HCT116 (cell line): Measurements from ENCODE around the gene C19orf85. TPM values are rescaled to one million over a fixed set of nuclear protein-coding genes. Genes with fewer than 3 reads are reported as not detected.

ENCODE experiments used
- ATAC-seq: fragments of 200-7000 bp; cut with Tn5 transposase; 2 replicates; pipeline ENCODE4 v1.9.1; 2020; ENCODE audit warnings: mild to moderate bottlenecking, moderate library complexity
- BruUV-seq: library from RNA; stranded (reverse); fragments of 400-500 nt; replicated peaks from 2 replicates; lab custom pipeline; 2021; lab: Mats Ljungman, UMichigan
- CTCF ChIA-PET: fragments of 300-600 bp; sonication (Branson Sonifier 250); formaldehyde crosslinking; loops from one replicate; lab custom pipeline; 2021; ENCODE audit warnings: antibody characterized with exemption; lab: Charles Lee
- POLR2A ChIA-PET: fragments of 300-600, 350-600 bp; sonication (Branson Sonifier 250); formaldehyde crosslinking; loops from one replicate; lab custom pipeline; 2021; ENCODE audit warnings: antibody characterized with exemption; lab: Charles Lee
- RAD21 ChIA-PET, 2 experiments: fragments of 300-600 bp; sonication (Branson Sonifier 250); formaldehyde crosslinking; loops; one replicate each; lab custom pipeline; 2023; ENCODE audit warnings: low total read pairs in 2 of 2; ENCODE audit not compliant: uncharacterized antibody in 2 of 2, unreplicated experiment in 2 of 2, low non-redundant PET in 1 of 2; lab: Charles Lee
- DNase-seq: peaks from one replicate; pipeline ENCODE4 v3.0.0-alpha.2; 2010; ENCODE audit warnings: low read depth, low spot score
- H2AFZ ChIP-seq: fragments of 200-600 bp; shearing (Covaris generic), sonication (generic); 2 replicates; pipeline ENCODE4 v1.6.1; 2017; ENCODE audit warnings: low read depth, mixed run types, mixed read lengths, antibody characterized with exemption, low read length; ENCODE audit not compliant: poor library complexity, severe bottlenecking
- H3K27ac ChIP-seq: 2 replicates; pipeline ENCODE4 v1.5.1; 2012; ENCODE audit warnings: low read depth, low read length
- H3K27me3 ChIP-seq: fragments of 200-600 bp; sonication (generic); 2 replicates; pipeline ENCODE4 v1.6.1; 2016; ENCODE audit warnings: mixed run types, low read length, mixed read lengths; ENCODE audit not compliant: insufficient read depth
- H3K36me3 ChIP-seq, 2 experiments: fragments of 200-500 bp in 1 of 2; fragments of 200-600 bp in 1 of 2; sonication (Bioruptor generic) in 1 of 2; sonication (generic) in 1 of 2; 2 replicates each; pipeline versions ENCODE4 v1.5.1 to v1.6.1; 2014 to 2016; ENCODE audit warnings: low read length in 2 of 2, inconsistent platforms in 1 of 2, mixed read lengths in 1 of 2, mixed run types in 1 of 2; ENCODE audit not compliant: insufficient read depth in 2 of 2, control insufficient read depth in 1 of 2
- H3K4me1 ChIP-seq, 2 experiments: fragments of 200-600 bp in 1 of 2; sonication (generic) in 1 of 2; 2 replicates each; pipeline versions ENCODE4 v1.5.1 to v1.6.1; 2012 to 2017; ENCODE audit warnings: low read length in 2 of 2, inconsistent platforms in 1 of 2, mild to moderate bottlenecking in 1 of 2, mixed read lengths in 1 of 2, mixed run types in 1 of 2, moderate library complexity in 1 of 2; ENCODE audit not compliant: insufficient read depth in 2 of 2, control insufficient read depth in 1 of 2
- H3K4me2 ChIP-seq: fragments of 200-600 bp; sonication (generic); 2 replicates; pipeline ENCODE4 v1.6.1; 2017; ENCODE audit warnings: mixed run types, low read length, mixed read lengths
- H3K4me3 ChIP-seq, 2 experiments: fragments of 200-600 bp in 1 of 2; sonication (generic) in 1 of 2; replicated peaks in 1 of 2; 2 replicates each; pipeline ENCODE4 v1.5.1; 2011 to 2016; ENCODE audit warnings: low read length in 2 of 2, control low read depth in 1 of 2, low read depth in 1 of 2, mild to moderate bottlenecking in 1 of 2, mixed read lengths in 1 of 2, mixed run types in 1 of 2
- H3K79me2 ChIP-seq: fragments of 200-600 bp; sonication (generic); 2 replicates; pipeline ENCODE4 v1.6.1; 2017; ENCODE audit warnings: mild to moderate bottlenecking, mixed run types, low read length, moderate library complexity, mixed read lengths; ENCODE audit not compliant: insufficient read depth
- H3K9ac ChIP-seq: fragments of 200-600 bp; sonication (generic); 2 replicates; pipeline ENCODE4 v1.6.1; 2016; ENCODE audit warnings: low read length, mixed read lengths
- H3K9me2 ChIP-seq: fragments of 200-600 bp; sonication (generic), shearing (Covaris generic); 2 replicates; pipeline ENCODE4 v1.6.1; 2017; ENCODE audit warnings: mixed run types, mild to moderate bottlenecking, moderate library complexity; ENCODE audit not compliant: insufficient read depth
- H3K9me3 ChIP-seq, 2 experiments: fragments of 200-500 bp in 1 of 2; fragments of 200-600 bp in 1 of 2; sonication (Bioruptor generic) in 1 of 2; sonication (generic) in 1 of 2; 2 replicates each; pipeline ENCODE4 v1.6.1; 2014 to 2017; ENCODE audit warnings: low read length in 2 of 2, mixed read lengths in 2 of 2, inconsistent platforms in 1 of 2, low read depth in 1 of 2, mild to moderate bottlenecking in 1 of 2, mixed run types in 1 of 2, moderate library complexity in 1 of 2; ENCODE audit not compliant: control insufficient read depth in 1 of 2, insufficient read depth in 1 of 2
- H4K20me1 ChIP-seq: fragments of 200-600 bp; sonication (generic), shearing (Covaris generic); 2 replicates; pipeline ENCODE4 v1.6.1; 2017; ENCODE audit warnings: mixed run types, mild to moderate bottlenecking, moderate library complexity; ENCODE audit not compliant: insufficient read depth
- CEBPB ChIP-seq: IDR thresholded peaks from 2 replicates; pipeline ENCODE4 v1.6.1; 2012; ENCODE audit warnings: low read depth
- CTCF ChIP-seq, 3 experiments: fragments of 200-600 bp in 1 of 3; sonication (generic) in 1 of 3; IDR thresholded peaks in 2 of 3; conservative IDR thresholded peaks in 1 of 3; 2 replicates each; pipeline ENCODE4 v1.5.1; 2012 to 2017; ENCODE audit warnings: low read depth in 2 of 3, low read length in 2 of 3, antibody characterized with exemption in 1 of 3, borderline replicate concordance in 1 of 3, control low read depth in 1 of 3, mild to moderate bottlenecking in 1 of 3, mixed read lengths in 1 of 3, mixed run types in 1 of 3, moderate library complexity in 1 of 3; ENCODE audit not compliant: insufficient read depth in 1 of 3
- EGR1 ChIP-seq: IDR thresholded peaks from 2 replicates; pipeline ENCODE4 v1.6.1; 2012; ENCODE audit warnings: low read depth
- ELF1 ChIP-seq: IDR thresholded peaks from 2 replicates; pipeline ENCODE4 v1.6.1; 2012; ENCODE audit warnings: low read depth, borderline replicate concordance
- EZH2 ChIP-seq: fragments of 200-600 bp; sonication (generic); IDR thresholded peaks from 2 replicates; pipeline ENCODE4 v1.6.1; 2017; ENCODE audit warnings: antibody characterized with exemption, mixed run types
- FOSL1 ChIP-seq: IDR thresholded peaks from 2 replicates; pipeline ENCODE4 v1.6.1; 2012; ENCODE audit warnings: low read depth
- POLR2A ChIP-seq: IDR thresholded peaks from 2 replicates; pipeline ENCODE4 v1.7.0; 2011; ENCODE audit warnings: borderline replicate concordance; ENCODE audit not compliant: insufficient read depth, insufficient read length; ENCODE audit errors: extremely low read depth
- SP1 ChIP-seq: IDR thresholded peaks from 2 replicates; pipeline ENCODE4 v1.6.1; 2012; ENCODE audit warnings: low read depth
- ZBTB33 ChIP-seq: IDR thresholded peaks from 2 replicates; pipeline ENCODE4 v1.6.1; 2011; ENCODE audit warnings: mild to moderate bottlenecking, low read length, moderate library complexity; ENCODE audit not compliant: insufficient replicate concordance; ENCODE audit errors: extremely low read depth
- intact Hi-C: fragments of 100-400 bp; cut with micrococcal nuclease; formaldehyde crosslinking; loops from 2 replicates; pipeline ENCODE4 v1.10.0; 2022
- total RNA-seq: library from RNA; stranded (reverse); gene quantifications from one replicate; pipeline ENCODE4 v1.2.1, GENCODE V29; 2021; ENCODE audit not compliant: unreplicated experiment

The C19orf85 gene
- total RNA-seq, 1 experiment from 2014 or later: 0.34 TPM

- Histone ChIP-seq H3K9me3 (no peaks in the 10 kb centered on the region), H3K9me2 (no peaks in the 10 kb centered on the region), H3K36me3 (no peaks in the 10 kb centered on the region), H3K4me1 (peaks cover 0 to 8% of the 10 kb centered on the region in 2 experiments; a peak in 1 of 4 replicates), H4K20me1 (no peaks in the 10 kb centered on the region), H3K9ac (no peak overlapping the region), H2AFZ (no peak overlapping the region), H3K4me3 (no peak overlapping the region), H3K4me2 (no peak overlapping the region), H3K27me3 (no peaks in the 10 kb centered on the region), H3K79me2 (no peaks in the 10 kb centered on the region), H3K27ac (no peak overlapping the region)
- ChIA-PET RAD21 (no interaction called here), POLR2A (no interaction called here), CTCF (interaction anchor here (2.0 kb wide), 1 partner anchor 9 kb away, joined by 5 read pairs; no protein-coding TSS in a partner anchor)
- BruUV-seq: no TSS peak
- intact Hi-C loops: no loop called here
- no peak for DNase-seq
- ATAC-seq: no peak
- TF ChIP-seq CTCF (IDR thresholded peaks at IDR 0.05 in 2 of 3, conservative IDR thresholded peaks at IDR 0.05 in 1 of 3; ENCODE audit: borderline replicate concordance in 1 of 3, insufficient read depth in 1 of 3, low read depth in 2 of 3, low read length in 2 of 3) (no peak), POLR2A (no peak), SP1 (no peak), CEBPB (no peak), ZBTB33 (no peak), EGR1 (no peak), FOSL1 (no peak), EZH2 (no peak), ELF1 (no peak)
Measured at GRCh38 chr19:55494172-55494761, 29.7 kb upstream of the C19orf85 start.
